Fibroblast of lung (primary cell): ENCODE measurements around the gene PRMT3.

Experiments
- CTCF ChIP-seq, 2 donors: IDR thresholded peaks in 1 of 2; conservative IDR thresholded peaks in 1 of 2; 1 replicate in 1 of 2; 2 replicates in 1 of 2; pipeline ENCODE4 v1.5.1; 2011 to 2012; ENCODE audit warnings: low read length in 2 of 2, control low read depth in 1 of 2, inconsistent platforms in 1 of 2, low read depth in 1 of 2, mild to moderate bottlenecking in 1 of 2
- EZH2 ChIP-seq: IDR thresholded peaks from 2 replicates; pipeline ENCODE4 v1.5.1; 2012; ENCODE audit warnings: low read length, control low read depth, mild to moderate bottlenecking; ENCODE audit errors: missing control alignments

- TF ChIP-seq CTCF (conservative IDR thresholded peaks at IDR 0.05 in 1 of 2, IDR thresholded peaks at IDR 0.05 in 1 of 2; ENCODE audit: low read depth in 1 of 2, low read length in 2 of 2) = no peak
- no peak for TF ChIP-seq EZH2
These were observed 14.4 kb upstream of the PRMT3 start for GRCh38 chr11:20373147-20373546.
